K562 (cell line): ENCODE results near the gene PYDC2. TPM values are rescaled to one million over a fixed set of nuclear protein-coding genes. Genes with fewer than 3 reads are reported as not detected.

ENCODE experiments used
- BACH1 ChIP-seq: fragments of 200-800 bp; sonication (Bioruptor generic); IDR thresholded peaks from 2 replicates; pipeline ENCODE4 v1.6.1; 2016; ENCODE audit warnings: missing genetic modification characterization, missing compliant biosample characterization
- CAMTA2 ChIP-seq: fragments of 250-450 bp; sonication (Bioruptor Pico); conservative IDR thresholded peaks from 2 replicates; pipeline ENCODE4 v1.5.1; 2022
- CTCF ChIP-seq, 3 experiments: IDR thresholded peaks in 2 of 3; conservative IDR thresholded peaks in 1 of 3; 2 replicates each; pipeline ENCODE4 v1.5.1; 2011 to 2012; ENCODE audit warnings: low read length in 3 of 3, mild to moderate bottlenecking in 3 of 3, control low read depth in 2 of 3, improper control_type of control experiment in 1 of 3, inconsistent platforms in 1 of 3, low read depth in 1 of 3, mixed read lengths in 1 of 3, moderate library complexity in 1 of 3; ENCODE audit not compliant: insufficient read depth in 2 of 3
- ERF ChIP-seq: fragments of 450-650 bp; formaldehyde crosslinking; IDR thresholded peaks from 2 replicates; pipeline ENCODE4 v1.4.0; 2020; ENCODE audit warnings: mild to moderate bottlenecking, mixed read lengths
- MAFF ChIP-seq: IDR thresholded peaks from 2 replicates; pipeline ENCODE4 v1.6.1; 2012; ENCODE audit warnings: low read length, improper control_type of control experiment
- MIER1 ChIP-seq: fragments of 450-650 bp; IDR thresholded peaks from 2 replicates; pipeline ENCODE4 v1.6.1; 2016; ENCODE audit warnings: antibody characterized with exemption, mild to moderate bottlenecking, low read depth
- POLR2G ChIP-seq: fragments of 200-400 bp; formaldehyde crosslinking; IDR thresholded peaks from 2 replicates; pipeline ENCODE4 v1.6.1; 2017; ENCODE audit warnings: low read depth, mild to moderate bottlenecking, antibody characterized with exemption, low read length, moderate library complexity
- RB1 ChIP-seq: fragments of 450-650 bp; IDR thresholded peaks from 2 replicates; pipeline ENCODE4 v1.6.1; 2017; ENCODE audit warnings: low read depth, mild to moderate bottlenecking
- TAL1 ChIP-seq: fragments of 450-650 bp; IDR thresholded peaks from 2 replicates; pipeline ENCODE4 v1.6.1; 2016; ENCODE audit warnings: mild to moderate bottlenecking
- THAP12 ChIP-seq: fragments of 250-450 bp; sonication (Bioruptor Pico); IDR thresholded peaks from 2 replicates; pipeline ENCODE4 v1.9.0; 2021; ENCODE audit warnings: mild to moderate bottlenecking, inconsistent platforms
- ZBTB1 ChIP-seq: sonication (generic); formaldehyde crosslinking; IDR thresholded peaks from 2 replicates; pipeline ENCODE4 v1.8.1; 2023; ENCODE audit warnings: missing genetic modification reagents, low read depth, mild to moderate bottlenecking, borderline replicate concordance
- ZBTB5 ChIP-seq: fragments of 450-650 bp; IDR thresholded peaks from 2 replicates; pipeline ENCODE4 v1.6.1; 2017; ENCODE audit warnings: antibody characterized with exemption
- ZFP1 ChIP-seq: fragments of 450-650 bp; formaldehyde crosslinking; IDR thresholded peaks from 2 replicates; pipeline ENCODE4 v1.4.0; 2020; ENCODE audit warnings: mild to moderate bottlenecking, mixed read lengths
- ZNF140 ChIP-seq: fragments of 250-450 bp; sonication (Bioruptor Pico); IDR thresholded peaks from 2 replicates; pipeline ENCODE4 v1.8.0; 2021; ENCODE audit warnings: moderate library complexity, mild to moderate bottlenecking, inconsistent platforms
- ZNF174 ChIP-seq: fragments of 250-450 bp; sonication (Bioruptor Pico); IDR thresholded peaks from 2 replicates; pipeline ENCODE4 v1.4.0; 2020; ENCODE audit warnings: mild to moderate bottlenecking
- ZNF41 ChIP-seq: fragments of 250-450 bp; sonication (Bioruptor Pico); conservative IDR thresholded peaks from 2 replicates; pipeline ENCODE4 v1.4.0; 2020; ENCODE audit warnings: mild to moderate bottlenecking
- ZNF444 ChIP-seq: fragments of 250-450 bp; sonication (Bioruptor Pico); IDR thresholded peaks from 2 replicates; pipeline ENCODE4 v1.4.0; 2020; ENCODE audit warnings: mild to moderate bottlenecking, moderate library complexity
- ZNF668 ChIP-seq: fragments of 250-450 bp; sonication (Bioruptor Pico); IDR thresholded peaks from 2 replicates; pipeline ENCODE4 v1.8.0; 2022; ENCODE audit warnings: mild to moderate bottlenecking, inconsistent platforms
- polyA plus RNA-seq, 8 experiments: library from polyadenylated mRNA; depleted of rRNA in 4 of 8; stranded (reverse) in 5 of 8; unstranded in 3 of 8; fragments of >200 nt; fragmentation: Nextera tagmentation in 2 of 8; fragmentation: Illumina TruSeq in 1 of 8; extraction: Ambion mirVana in 2 of 8; extraction: Trizol in 1 of 8; gene quantifications; 2 replicates each; pipeline versions ENCODE4 v1.2.1 to v1.2.3, GENCODE V29; 2011 to 2014; ENCODE audit warnings: inconsistent platforms in 1 of 8, missing spikeins in 1 of 8
- total RNA-seq, 7 experiments: library from RNA; depleted of rRNA in 6 of 7; stranded (reverse); fragments of >200 nt in 6 of 7; fragmentation: Illumina TruSeq in 2 of 7; extraction: Trizol in 2 of 7; gene quantifications; 2 replicates each; pipeline versions ENCODE4 v1.2.1 to v1.2.3, GENCODE V29; 2011 to 2021; ENCODE audit warnings: low replicate concordance in 1 of 7

The PYDC2 gene
- total and polyA plus RNA-seq, 9 of the 15 experiments (the other 6 are each of a cell fraction or from before 2014, with no cell fraction given), result 4.0 to 7.6 (median 5.1) TPM; not detected in 5

- no peak for TF ChIP-seq CTCF (IDR thresholded peaks at IDR 0.05 in 2 of 3, conservative IDR thresholded peaks at IDR 0.05 in 1 of 3; ENCODE audit: insufficient read depth in 2 of 3, low read depth in 1 of 3, low read length in 3 of 3)
- no peak for TF ChIP-seq ZBTB1 (CRISPR knock-in tag)
- no peak for TF ChIP-seq ZNF140 (CRISPR knock-in tag)
- TF ChIP-seq TAL1, result no peak
- TF ChIP-seq MAFF, result peak; percentile 79
- TF ChIP-seq ZNF668 (CRISPR knock-in tag), result no peak
- no peak for TF ChIP-seq ERF
- TF ChIP-seq ZNF444, result no peak
- TF ChIP-seq RB1, result no peak
- no peak for TF ChIP-seq ZBTB5
- no peak for TF ChIP-seq THAP12
- TF ChIP-seq CAMTA2 (CRISPR knock-in tag), result no peak
- TF ChIP-seq BACH1 (tag), result peak; percentile 68; the same call in 1 of the 2 replicates
- no peak for TF ChIP-seq POLR2G
- TF ChIP-seq ZNF174 (CRISPR knock-in tag), result no peak
- TF ChIP-seq MIER1, result no peak
- no peak for TF ChIP-seq ZNF41 (CRISPR knock-in tag)
- TF ChIP-seq ZFP1 (CRISPR knock-in tag), result no peak
These were observed 12.8 kb downstream of the PYDC2 start (continued) for GRCh38 chr3:191473661-191474198.
